NCI-H2171 treated with DMSO at 0.1 percent for 48 hours (cell line): Measurements from ENCODE around the gene OR8J3.
"Not testable (repeated sequence)": the region's sequence is repeated elsewhere in the genome, so short reads cannot be mapped to it uniquely, and the experiment has no call there.

Experiments
- DNase-seq: peaks from one replicate; lab custom pipeline; 2025; lab: John Stamatoyannopoulos, UW

Gene OR8J3

GRCh38 chr11:56140151-56140661 is at the start of gene OR8J3:
TSS of gene OR8J3 (minus strand) at chr11:56140201. CDS start at chr11:56137718, 2,483 bp downstream.
- no peak for DNase-seq

GRCh38 chr11:56188602-56189001 is 48.6 kb upstream of the OR8J3 start:
- DNase-seq = no peak

GRCh38 chr11:56183459-56183858 is 43.5 kb upstream of the OR8J3 start:
- DNase-seq = no peak

- no peak for DNase-seq
These were observed 36.3 kb upstream of the OR8J3 start, which contains the start of gene OR5J2 for GRCh38 chr11:56176318-56176717. TSS of gene OR5J2 (plus strand) at chr11:56176618. CDS start at chr11:56176618, 0 bp downstream.

- no peak for DNase-seq
These were observed 32.3 kb upstream of the OR8J3 start for GRCh38 chr11:56172256-56172830.

- DNase-seq = no peak
These were observed 23.8 kb upstream of the OR8J3 start for GRCh38 chr11:56163804-56164203.

GRCh38 chr11:56160217-56160616 is 20.2 kb upstream of the OR8J3 start, which contains the start of gene OR8K5:
TSS of gene OR8K5 (minus strand) at chr11:56160317. CDS start at chr11:56160317, 0 bp downstream.
- no peak for DNase-seq

GRCh38 chr11:56152333-56152732 is 12.3 kb upstream of the OR8J3 start:
- peak; percentile 72 for DNase-seq

GRCh38 chr11:56151376-56151775 is 11.4 kb upstream of the OR8J3 start:
- DNase-seq = no peak

- not testable (repeated sequence) for DNase-seq
These were observed 3.7 kb upstream of the OR8J3 start for GRCh38 chr11:56143681-56144080.

- DNase-seq = no peak
These were observed 17.9 kb downstream of the OR8J3 start, which contains the start of gene OR8H3 for GRCh38 chr11:56122073-56122472. TSS of gene OR8H3 (plus strand) at chr11:56122373. CDS start at chr11:56122373, 0 bp downstream.

GRCh38 chr11:56103210-56103737 is 36.7 kb downstream of the OR8J3 start, which contains the start of gene OR8H2:
TSS of gene OR8H2 (plus strand) at chr11:56103687. CDS start at chr11:56105043, 1,356 bp downstream.
- DNase-seq = peak; percentile 38

- no peak for DNase-seq
These were observed 47.0 kb downstream of the OR8J3 start, which contains the start of gene OR8I2 for GRCh38 chr11:56093008-56093407. TSS of gene OR8I2 (plus strand) at chr11:56093308. CDS start at chr11:56093308, 0 bp downstream.

GRCh38 chr11:56089697-56090096 is 50.3 kb downstream of the OR8J3 start:
- no peak for DNase-seq
